ENCODE data around the gene SLAMF6.
"Not testable (repeated sequence)": the region's sequence is repeated elsewhere in the genome, so short reads cannot be mapped to it uniquely, and the experiment has no call there.

Gene SLAMF6

DNA sequence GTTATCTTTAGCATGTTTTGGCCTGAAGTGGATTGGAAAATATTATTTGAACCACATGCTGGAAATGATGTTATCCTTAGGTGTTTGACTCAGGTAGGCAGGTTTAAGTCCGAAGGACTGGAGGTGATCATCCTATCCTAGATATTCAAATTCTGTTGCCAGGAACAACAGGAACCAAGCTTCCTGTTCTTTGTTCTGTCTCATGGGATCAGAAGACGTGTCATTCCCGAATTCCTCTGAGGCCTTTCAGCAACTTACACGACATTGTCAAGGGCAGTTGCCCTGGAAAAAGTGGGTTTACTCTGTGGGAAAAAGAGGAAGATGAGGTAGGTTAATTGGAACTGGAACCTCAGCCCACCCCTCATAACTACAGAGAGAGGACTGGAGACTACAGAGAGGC, 36.6 kb downstream of the SLAMF6 start:
- Histone ChIP-seq H3K9ac (ENCODE audit: low read length) (no peak overlapping the region), H3K9me3 (ENCODE audit: control insufficient read depth, insufficient read depth, low read depth, low read length) (peaks cover 6% of the 10 kb centered on the region), H3K4me1 (ENCODE audit: control insufficient read depth, insufficient read depth, low read length) (peaks cover 10% of the 10 kb centered on the region), H3K36me3 (ENCODE audit: control insufficient read depth, insufficient read depth, low read length) (no peaks in the 10 kb centered on the region), H3K4me3 (ENCODE audit: low read depth, low read length) (no peak overlapping the region), H3K27ac (ENCODE audit: low read depth, low read length) (0 out of 2 replicates have a peak overlapping the region, but pooled peaks have one; percentile 5), H3K27me3 (ENCODE audit: control insufficient read depth, insufficient read depth, low read length) (no peaks in the 10 kb centered on the region)

- Histone ChIP-seq H3K27me3 (ENCODE audit: control insufficient read depth, insufficient read depth, low read length) (no peaks in the 10 kb centered on the region), H3K4me3 (ENCODE audit: low read depth, low read length) (no peak overlapping the region), H3K27ac (ENCODE audit: low read depth, low read length) (no peak overlapping the region), H3K4me1 (ENCODE audit: control insufficient read depth, insufficient read depth, low read length) (peaks cover 10% of the 10 kb centered on the region), H3K9ac (ENCODE audit: low read length) (no peak overlapping the region), H3K36me3 (ENCODE audit: control insufficient read depth, insufficient read depth, low read length) (no peaks in the 10 kb centered on the region), H3K9me3 (ENCODE audit: control insufficient read depth, insufficient read depth, low read depth, low read length) (peaks cover 14% of the 10 kb centered on the region)
Measured at GRCh38 chr1:160483505-160484185, 39.4 kb downstream of the SLAMF6 start.

- H3K9ac ChIP-seq (ENCODE audit: low read length) = no peak overlapping the region
- H3K9me3 ChIP-seq (ENCODE audit: control insufficient read depth, insufficient read depth, low read depth, low read length) = peaks cover 14% of the 10 kb centered on the region
- H3K27me3 ChIP-seq (ENCODE audit: control insufficient read depth, insufficient read depth, low read length) = no peaks in the 10 kb centered on the region
- H3K36me3 ChIP-seq (ENCODE audit: control insufficient read depth, insufficient read depth, low read length) = no peaks in the 10 kb centered on the region
- H3K27ac ChIP-seq (ENCODE audit: low read depth, low read length) = no peak overlapping the region
- no peak overlapping the region for H3K4me3 ChIP-seq (ENCODE audit: low read depth, low read length)
- peaks cover 10% of the 10 kb centered on the region for H3K4me1 ChIP-seq (ENCODE audit: control insufficient read depth, insufficient read depth, low read length)
Measured at GRCh38 chr1:160481979-160482596, 41.0 kb downstream of the SLAMF6 start.

- H3K4me3 ChIP-seq (ENCODE audit: low read depth, low read length); H3K4me1 ChIP-seq (ENCODE audit: control insufficient read depth, insufficient read depth, low read length); H3K27ac ChIP-seq (ENCODE audit: low read depth, low read length); H3K9ac ChIP-seq (ENCODE audit: low read length); H3K36me3 ChIP-seq (ENCODE audit: control insufficient read depth, insufficient read depth, low read length); H3K27me3 ChIP-seq (ENCODE audit: control insufficient read depth, insufficient read depth, low read length): not testable (repeated sequence)
- peaks cover 14% of the 10 kb centered on the region for H3K9me3 ChIP-seq (ENCODE audit: control insufficient read depth, insufficient read depth, low read depth, low read length)
Measured at GRCh38 chr1:160480781-160481180, 42.3 kb downstream of the SLAMF6 start.

DNA sequence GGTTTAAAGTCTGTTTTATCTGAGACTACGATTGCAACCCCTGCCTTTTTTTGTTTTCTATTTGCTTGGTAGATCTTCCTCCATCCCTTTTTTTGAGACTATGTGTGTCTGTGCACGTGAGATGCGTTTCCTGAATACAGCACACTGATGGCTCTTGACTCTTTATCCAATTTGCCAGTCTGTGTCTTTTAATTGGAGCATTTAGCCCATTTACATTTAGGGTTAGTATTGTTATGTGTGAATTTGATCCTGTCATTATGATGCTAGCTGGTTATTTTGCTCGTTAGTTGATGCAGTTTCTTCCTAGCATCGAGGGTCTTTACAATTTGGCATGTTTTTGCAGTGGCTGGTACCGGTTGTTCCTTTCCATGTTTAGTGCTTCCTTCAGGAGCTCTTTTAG, 44.0 kb downstream of the SLAMF6 start:
- not testable (repeated sequence) for H3K4me3 ChIP-seq (ENCODE audit: low read depth, low read length); H3K4me1 ChIP-seq (ENCODE audit: control insufficient read depth, insufficient read depth, low read length); H3K9ac ChIP-seq (ENCODE audit: low read length); H3K36me3 ChIP-seq (ENCODE audit: control insufficient read depth, insufficient read depth, low read length); H3K27ac ChIP-seq (ENCODE audit: low read depth, low read length); H3K27me3 ChIP-seq (ENCODE audit: control insufficient read depth, insufficient read depth, low read length)
- peaks cover 14% of the 10 kb centered on the region for H3K9me3 ChIP-seq (ENCODE audit: control insufficient read depth, insufficient read depth, low read depth, low read length)

GRCh38 chr1:160474392-160475242, 48.4 kb downstream of the SLAMF6 start:
- Histone ChIP-seq H3K9ac (ENCODE audit: low read length) (no peak overlapping the region), H3K27ac (ENCODE audit: low read depth, low read length) (no peak overlapping the region), H3K36me3 (ENCODE audit: control insufficient read depth, insufficient read depth, low read length) (no peaks in the 10 kb centered on the region), H3K4me1 (ENCODE audit: control insufficient read depth, insufficient read depth, low read length) (no peaks in the 10 kb centered on the region), H3K9me3 (ENCODE audit: control insufficient read depth, insufficient read depth, low read depth, low read length) (no peaks in the 10 kb centered on the region), H3K27me3 (ENCODE audit: control insufficient read depth, insufficient read depth, low read length) (no peaks in the 10 kb centered on the region), H3K4me3 (ENCODE audit: low read depth, low read length) (no peak overlapping the region)

DNA sequence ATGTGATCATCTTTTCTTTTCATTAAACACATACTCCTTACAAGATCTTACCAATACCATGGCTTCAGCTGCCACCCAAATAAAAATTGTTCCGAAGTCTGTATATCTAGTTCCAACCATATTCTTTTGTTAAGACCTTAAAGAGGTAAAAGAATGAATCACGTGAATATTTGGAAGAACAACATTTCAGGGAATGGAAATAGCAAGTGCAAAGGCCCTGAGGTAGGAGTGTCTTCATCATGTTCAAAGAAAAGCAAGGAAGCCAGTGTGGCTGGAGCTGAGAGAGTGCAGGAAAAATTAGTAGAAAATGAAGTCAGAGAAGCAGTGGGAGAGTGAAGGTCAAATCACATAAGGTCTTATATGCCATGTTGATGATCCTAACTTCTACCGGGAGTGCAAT, 50.9 kb downstream of the SLAMF6 start:
- no peaks in the 10 kb centered on the region for H3K27me3 ChIP-seq (ENCODE audit: control insufficient read depth, insufficient read depth, low read length)
- no peaks in the 10 kb centered on the region for H3K4me1 ChIP-seq (ENCODE audit: control insufficient read depth, insufficient read depth, low read length)
- H3K36me3 ChIP-seq (ENCODE audit: control insufficient read depth, insufficient read depth, low read length) = no peaks in the 10 kb centered on the region
- no peak overlapping the region for H3K27ac ChIP-seq (ENCODE audit: low read depth, low read length)
- no peaks in the 10 kb centered on the region for H3K9me3 ChIP-seq (ENCODE audit: control insufficient read depth, insufficient read depth, low read depth, low read length)
- no peak overlapping the region for H3K4me3 ChIP-seq (ENCODE audit: low read depth, low read length)
- H3K9ac ChIP-seq (ENCODE audit: low read length) = no peak overlapping the region

DNA sequence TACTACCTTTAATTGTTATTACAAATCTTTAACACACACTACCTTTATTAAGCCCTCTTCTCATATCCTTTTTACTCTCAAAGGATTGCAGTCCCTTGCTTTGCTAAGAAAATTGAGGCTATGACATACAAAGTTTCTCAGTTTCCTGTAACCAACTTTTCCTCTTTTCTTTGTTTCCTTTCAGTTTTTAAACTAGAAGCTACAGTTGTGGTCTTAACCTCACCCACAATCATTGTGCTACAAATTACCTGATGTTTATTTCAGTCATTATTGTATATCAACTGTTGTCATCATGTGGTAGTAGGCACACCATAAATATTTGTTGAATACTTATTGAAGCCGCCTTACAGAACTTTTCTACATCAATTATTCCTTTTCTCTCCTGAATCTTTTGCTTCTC, 51.8 kb downstream of the SLAMF6 start:
- Histone ChIP-seq H3K36me3 (ENCODE audit: control insufficient read depth, insufficient read depth, low read length) (no peaks in the 10 kb centered on the region), H3K4me3 (ENCODE audit: low read depth, low read length) (no peak overlapping the region), H3K4me1 (ENCODE audit: control insufficient read depth, insufficient read depth, low read length) (no peaks in the 10 kb centered on the region), H3K27me3 (ENCODE audit: control insufficient read depth, insufficient read depth, low read length) (no peaks in the 10 kb centered on the region), H3K27ac (ENCODE audit: low read depth, low read length) (no peak overlapping the region), H3K9me3 (ENCODE audit: control insufficient read depth, insufficient read depth, low read depth, low read length) (no peaks in the 10 kb centered on the region), H3K9ac (ENCODE audit: low read length) (no peak overlapping the region)

GRCh38 chr1:160467576-160467975, 55.5 kb downstream of the SLAMF6 start:
- no peaks in the 10 kb centered on the region for H3K27me3 ChIP-seq (ENCODE audit: control insufficient read depth, insufficient read depth, low read length)
- no peaks in the 10 kb centered on the region for H3K36me3 ChIP-seq (ENCODE audit: control insufficient read depth, insufficient read depth, low read length)
- no peaks in the 10 kb centered on the region for H3K4me1 ChIP-seq (ENCODE audit: control insufficient read depth, insufficient read depth, low read length)
- H3K4me3 ChIP-seq (ENCODE audit: low read depth, low read length) = no peak overlapping the region
- no peak overlapping the region for H3K9ac ChIP-seq (ENCODE audit: low read length)
- H3K9me3 ChIP-seq (ENCODE audit: control insufficient read depth, insufficient read depth, low read depth, low read length) = no peaks in the 10 kb centered on the region
- no peak overlapping the region for H3K27ac ChIP-seq (ENCODE audit: low read depth, low read length)

DNA sequence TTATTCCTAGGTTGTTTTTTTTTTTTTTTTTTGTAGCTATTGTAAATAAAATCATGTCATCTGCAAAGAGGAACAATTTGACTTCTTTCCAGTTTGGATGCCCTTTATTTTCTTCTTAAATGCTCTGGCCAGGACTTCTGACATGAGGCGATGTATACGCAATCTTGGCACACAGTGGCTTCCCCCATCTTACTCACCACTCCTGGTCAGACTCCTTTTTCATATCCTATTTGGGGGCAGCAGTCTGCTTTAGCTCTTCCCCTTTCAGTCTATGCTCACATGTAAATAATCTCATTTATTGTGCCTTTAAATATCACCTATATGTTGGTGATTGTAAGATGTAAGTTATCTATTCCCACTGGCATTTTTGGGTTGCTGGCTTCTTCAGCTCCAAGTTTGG, 56.1 kb downstream of the SLAMF6 start:
- Histone ChIP-seq H3K4me1 (ENCODE audit: control insufficient read depth, insufficient read depth, low read length) (no peaks in the 10 kb centered on the region), H3K27me3 (ENCODE audit: control insufficient read depth, insufficient read depth, low read length) (no peaks in the 10 kb centered on the region), H3K9ac (ENCODE audit: low read length) (no peak overlapping the region), H3K9me3 (ENCODE audit: control insufficient read depth, insufficient read depth, low read depth, low read length) (no peaks in the 10 kb centered on the region), H3K36me3 (ENCODE audit: control insufficient read depth, insufficient read depth, low read length) (no peaks in the 10 kb centered on the region), H3K27ac (ENCODE audit: low read depth, low read length) (no peak overlapping the region), H3K4me3 (ENCODE audit: low read depth, low read length) (no peak overlapping the region)

DNA sequence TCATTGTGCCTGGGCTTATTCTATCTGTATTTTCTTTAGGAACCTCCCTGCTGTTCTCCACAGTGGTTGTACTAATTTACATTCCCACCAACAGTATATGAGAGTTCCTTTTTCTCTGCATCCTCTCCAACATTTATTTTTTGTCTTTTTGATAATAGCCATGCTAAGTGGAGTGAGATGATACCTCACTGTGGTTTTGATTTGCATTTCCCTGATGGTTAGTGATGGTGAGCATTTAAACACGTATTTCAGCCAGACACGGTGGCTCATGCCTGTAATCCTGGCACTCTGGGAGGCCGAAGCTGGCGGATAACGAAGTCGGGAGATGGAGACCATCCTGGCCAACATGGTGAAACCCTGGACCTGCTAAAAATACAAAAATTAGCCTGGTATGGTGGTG, 57.9 kb downstream of the SLAMF6 start:
- Histone ChIP-seq H3K36me3 (ENCODE audit: control insufficient read depth, insufficient read depth, low read length) (no peaks in the 10 kb centered on the region), H3K9ac (ENCODE audit: low read length) (no peak overlapping the region), H3K4me3 (ENCODE audit: low read depth, low read length) (no peak overlapping the region), H3K9me3 (ENCODE audit: control insufficient read depth, insufficient read depth, low read depth, low read length) (no peaks in the 10 kb centered on the region), H3K4me1 (ENCODE audit: control insufficient read depth, insufficient read depth, low read length) (peaks cover 8% of the 10 kb centered on the region), H3K27ac (ENCODE audit: low read depth, low read length) (no peak overlapping the region), H3K27me3 (ENCODE audit: control insufficient read depth, insufficient read depth, low read length) (no peaks in the 10 kb centered on the region)

Measured in HUES6 (cell line).